HG03460 (cell line): ENCODE data around the gene SPAG5.
A peak's percentile ranks its signal among the peaks of the same experiment; 100 is the strongest.

Source experiments
- ATAC-seq: cut with Tn5 transposase; IDR thresholded peaks from one replicate; pipeline ENCODE4 v1.9.1; 2021; ENCODE audit not compliant: unreplicated experiment

The SPAG5 gene

GRCh38 chr17:28598799-28599310 lies at the start of gene SPAG5:
Gene SPAG5, minus strand, starts transcription at chr17:28599025. Its CDS starts 79 bp downstream, at chr17:28598946.
- peak; percentile 82 for ATAC-seq

GRCh38 chr17:28646039-28646754 lies 47.4 kb upstream of the SPAG5 start:
- ATAC-seq: no peak

- ATAC-seq: no peak
Measured at GRCh38 chr17:28645576-28645939, 46.7 kb upstream of the SPAG5 start.

- peak; percentile 84 for ATAC-seq
Measured at GRCh38 chr17:28644787-28645575, 46.2 kb upstream of the SPAG5 start, which contains the start of gene BLTP2. Gene BLTP2, minus strand, starts transcription at chr17:28645158. Its CDS starts 102 bp downstream, at chr17:28645056.

GRCh38 chr17:28643983-28644786 lies 45.4 kb upstream of the SPAG5 start:
- ATAC-seq: peak; percentile 15

GRCh38 chr17:28641579-28641978 lies 42.8 kb upstream of the SPAG5 start:
- ATAC-seq: no peak

GRCh38 chr17:28635506-28635905 lies 36.7 kb upstream of the SPAG5 start:
- ATAC-seq: no peak

- ATAC-seq: no peak
Measured at GRCh38 chr17:28634206-28634865, 35.5 kb upstream of the SPAG5 start.

GRCh38 chr17:28626818-28627217 lies 28.0 kb upstream of the SPAG5 start:
- no peak for ATAC-seq

GRCh38 chr17:28624148-28624547 lies 25.3 kb upstream of the SPAG5 start:
- ATAC-seq: no peak

GRCh38 chr17:28623696-28624095 lies 24.9 kb upstream of the SPAG5 start:
- ATAC-seq: no peak

GRCh38 chr17:28622186-28622585 lies 23.4 kb upstream of the SPAG5 start:
- no peak for ATAC-seq

- ATAC-seq: no peak
Measured at GRCh38 chr17:28620010-28620409, 21.2 kb upstream of the SPAG5 start.

- ATAC-seq: no peak
Measured at GRCh38 chr17:28618464-28618863, 19.6 kb upstream of the SPAG5 start.

GRCh38 chr17:28616281-28616680 lies 17.5 kb upstream of the SPAG5 start:
- ATAC-seq: no peak

- ATAC-seq: no peak
Measured at GRCh38 chr17:28615260-28615940, 16.6 kb upstream of the SPAG5 start.

GRCh38 chr17:28613931-28614381 lies 15.1 kb upstream of the SPAG5 start, which contains the start of gene RSKR:
Gene RSKR, minus strand, starts transcription at chr17:28614185. Its CDS starts 24 bp downstream, at chr17:28614161.
- no peak for ATAC-seq

- ATAC-seq: no peak
Measured at GRCh38 chr17:28612936-28613872, 14.4 kb upstream of the SPAG5 start.

GRCh38 chr17:28612531-28612930 lies 13.7 kb upstream of the SPAG5 start:
- no peak for ATAC-seq
